Stimulated activated CD8-positive, alpha-beta memory T cell treated with anti-CD3 and anti-CD28 coated beads, Interleukin-7, amount 100 ng/mL, for 4 hours (primary cell): ENCODE data around the gene KIF26A.

Experiments
- DNase-seq, 2 donors: peaks; one replicate each; pipeline ENCODE4 v3.0.0-alpha.2; 2020; ENCODE audit warnings: low read depth in 2 of 2

KIF26A gene

GRCh38 chr14:104130974-104131651, 7.3 kb upstream of the KIF26A start:
- no peak for DNase-seq

DNA sequence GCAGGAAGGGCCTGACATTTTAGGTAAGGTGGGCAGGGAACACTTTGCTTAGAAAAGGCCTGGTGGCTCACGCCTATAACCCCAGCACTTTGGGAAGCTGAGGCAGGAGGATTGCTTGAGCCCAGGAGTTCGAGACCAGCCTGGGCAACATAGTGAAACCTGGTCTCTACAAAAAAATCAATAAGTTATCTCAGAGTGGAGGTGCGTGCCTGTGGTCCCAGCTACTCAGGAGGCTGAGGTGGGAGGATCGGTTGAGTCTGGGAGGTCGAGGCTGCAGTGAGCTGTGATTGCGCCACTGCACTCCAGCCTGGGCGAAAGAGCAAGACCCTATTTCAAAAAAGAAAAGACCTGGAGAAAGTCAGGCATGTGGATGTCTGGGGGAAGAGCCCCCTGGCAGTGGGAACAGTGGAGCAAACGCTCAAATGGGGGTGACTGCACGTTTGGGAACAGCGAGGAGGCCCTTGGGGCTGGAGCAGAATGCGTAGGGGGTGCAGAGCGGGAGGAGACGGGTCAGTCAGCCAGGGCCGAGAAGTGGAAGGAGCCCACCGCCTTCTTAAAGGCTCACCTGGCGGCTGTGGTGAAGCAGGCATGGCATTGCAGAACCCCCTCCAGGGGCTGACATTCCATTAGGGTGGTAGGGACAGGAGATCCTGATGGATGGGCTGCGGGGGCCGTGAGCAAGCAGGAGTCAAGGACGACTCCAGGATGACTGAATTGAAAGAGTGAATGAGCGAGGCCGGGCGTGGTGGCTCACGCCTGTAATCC, 6.2 kb upstream of the KIF26A start:
- no peak for DNase-seq

DNA sequence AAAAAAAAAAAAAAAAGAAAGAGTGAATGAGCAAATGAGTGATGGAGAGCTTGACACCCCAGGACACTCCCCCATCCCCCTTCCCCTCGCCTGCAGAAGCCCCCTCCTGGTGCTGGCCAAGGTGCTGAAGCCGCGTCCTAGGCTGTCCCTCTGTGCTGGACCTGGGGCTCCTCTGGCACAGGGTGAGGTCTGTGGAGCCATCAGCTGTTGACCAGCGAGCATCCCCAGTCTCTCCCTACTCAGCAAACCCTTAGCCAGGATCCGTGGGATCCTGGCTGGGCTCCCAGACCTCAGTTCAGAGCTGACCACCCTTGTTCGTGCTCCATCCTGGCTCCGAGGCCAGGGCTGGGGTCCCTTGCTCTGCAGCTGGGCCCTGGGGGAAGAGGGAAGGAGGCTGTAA, 5.4 kb upstream of the KIF26A start:
- DNase-seq: no peak

DNA sequence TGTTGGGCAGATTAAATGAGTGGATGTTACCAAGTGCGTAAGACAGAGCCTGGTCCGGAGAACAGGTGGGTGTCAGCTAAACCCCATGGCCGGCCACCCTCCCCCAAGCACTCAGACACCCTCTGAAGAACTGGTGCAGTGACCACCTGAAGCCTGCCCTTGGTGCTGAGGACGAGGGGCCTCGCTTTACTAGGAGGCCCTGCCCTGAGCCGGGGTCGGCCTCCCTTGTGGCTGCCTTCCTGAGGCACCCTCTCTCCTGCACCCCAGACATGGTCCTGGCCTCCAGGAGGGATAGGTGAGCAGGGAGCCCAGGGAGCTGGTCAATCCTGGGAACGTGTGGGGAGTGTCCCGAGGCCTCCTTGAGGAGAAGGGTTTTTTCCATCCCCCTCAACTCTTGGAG, 4.9 kb upstream of the KIF26A start:
- no peak for DNase-seq

GRCh38 chr14:104134061-104134965, 4.1 kb upstream of the KIF26A start:
- DNase-seq: no peak

- no peak for DNase-seq
These were observed 3.1 kb upstream of the KIF26A start for GRCh38 chr14:104135121-104135903.

DNA sequence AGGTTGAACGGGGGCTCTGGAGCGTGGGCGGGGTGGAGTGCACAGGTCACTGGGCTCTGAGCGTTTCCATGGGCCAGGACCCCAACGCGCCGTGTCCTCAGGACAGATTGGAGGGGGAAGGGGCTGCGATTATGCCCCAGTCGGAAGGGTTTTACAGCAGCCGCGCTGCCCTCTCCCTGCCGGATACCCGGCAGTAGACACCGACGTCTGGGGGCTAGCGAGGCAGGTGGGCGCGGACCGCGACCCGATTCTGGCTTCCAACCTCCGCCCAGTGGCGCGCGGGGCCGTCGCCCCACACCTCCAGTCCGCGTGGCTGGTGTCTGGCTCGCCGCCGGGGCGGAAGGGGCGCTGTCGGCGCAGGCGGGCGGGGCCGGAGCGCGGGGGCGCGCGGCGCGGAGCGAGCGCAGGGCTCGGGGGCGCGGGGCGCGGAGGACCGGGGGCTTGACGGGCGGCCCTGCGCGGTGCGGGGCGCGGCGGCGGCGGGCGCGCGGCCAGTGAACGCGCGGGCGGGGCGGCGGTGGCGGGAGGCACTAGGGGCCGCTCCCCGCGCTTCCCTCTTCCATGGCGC, 2.4 kb upstream of the KIF26A start:
- no peak for DNase-seq

- DNase-seq: no peak
These were observed 1.7 kb upstream of the KIF26A start for GRCh38 chr14:104136472-104137296.

DNA sequence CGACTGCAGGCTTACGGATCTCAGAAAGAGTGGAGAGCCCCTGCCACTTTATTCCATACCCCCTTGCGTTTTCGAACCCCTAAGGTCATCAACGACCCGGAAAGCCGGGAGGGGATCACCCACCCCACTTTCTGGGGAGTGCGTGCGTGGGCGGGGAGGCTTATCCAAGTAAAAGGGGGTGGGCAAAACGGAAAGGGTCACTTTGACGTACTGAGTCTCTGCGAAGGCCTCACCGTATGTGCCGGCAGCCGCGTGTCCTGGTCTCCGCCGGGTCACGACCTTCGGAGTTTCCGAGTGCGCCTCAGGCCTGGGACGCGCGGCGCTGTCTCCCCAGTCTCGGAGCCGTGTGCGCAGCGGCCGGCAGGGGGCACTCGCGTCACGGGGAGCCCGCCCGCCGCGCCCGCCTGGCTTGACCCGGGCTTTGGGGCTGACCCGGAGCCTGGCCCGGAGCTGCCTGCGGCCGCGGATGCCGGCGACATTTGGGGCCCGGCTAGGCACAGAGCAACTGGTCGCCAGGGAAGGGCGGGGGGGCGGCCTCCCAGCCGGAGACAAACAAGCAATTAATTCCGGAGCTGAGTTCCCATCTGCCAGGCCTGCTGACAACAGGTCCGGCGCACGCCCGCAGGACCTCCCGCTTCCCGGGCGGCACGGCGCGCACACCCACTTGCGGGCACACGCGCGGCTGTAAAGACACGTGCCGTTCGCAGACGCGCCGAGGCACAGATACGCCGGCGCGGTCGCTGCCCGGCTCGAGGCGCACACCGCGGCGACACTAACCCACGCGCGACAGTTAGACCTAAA, 890 bp upstream of the KIF26A start:
- peak in 1 of 2 donors; percentile 40 for DNase-seq

GRCh38 chr14:104138718-104139459, 502 bp downstream of the KIF26A start:
- no peak for DNase-seq

- DNase-seq: no peak
These were observed 1.2 kb downstream of the KIF26A start for GRCh38 chr14:104139460-104140212.

- no peak for DNase-seq
These were observed 1.8 kb downstream of the KIF26A start for GRCh38 chr14:104140213-104140462.

- DNase-seq: no peak
These were observed 2.3 kb downstream of the KIF26A start for GRCh38 chr14:104140463-104141331.

DNA sequence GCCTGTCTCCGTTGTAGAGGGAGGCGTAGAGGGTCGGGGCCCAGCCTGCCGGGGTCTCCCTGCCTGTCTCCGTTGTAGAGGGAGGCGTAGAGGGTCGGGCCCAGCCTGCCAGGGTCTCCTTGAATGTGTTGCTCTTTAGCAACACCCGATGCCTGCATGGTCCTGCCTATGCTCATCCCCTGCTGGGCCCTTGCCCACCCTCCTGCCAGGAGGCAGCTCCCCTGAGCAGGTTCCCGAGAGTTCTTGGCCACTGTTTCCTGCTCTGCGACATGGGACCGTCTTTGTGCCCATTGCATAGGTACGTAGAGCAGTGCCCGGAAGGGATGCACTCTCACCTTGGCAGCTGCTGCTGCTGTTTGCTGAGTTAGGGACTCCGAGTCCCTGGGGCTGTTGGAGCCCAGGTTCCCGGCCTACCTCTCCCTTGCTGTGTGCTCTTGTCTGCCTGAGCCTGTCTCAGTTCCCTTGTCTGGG, 3.3 kb downstream of the KIF26A start:
- no peak for DNase-seq

DNA sequence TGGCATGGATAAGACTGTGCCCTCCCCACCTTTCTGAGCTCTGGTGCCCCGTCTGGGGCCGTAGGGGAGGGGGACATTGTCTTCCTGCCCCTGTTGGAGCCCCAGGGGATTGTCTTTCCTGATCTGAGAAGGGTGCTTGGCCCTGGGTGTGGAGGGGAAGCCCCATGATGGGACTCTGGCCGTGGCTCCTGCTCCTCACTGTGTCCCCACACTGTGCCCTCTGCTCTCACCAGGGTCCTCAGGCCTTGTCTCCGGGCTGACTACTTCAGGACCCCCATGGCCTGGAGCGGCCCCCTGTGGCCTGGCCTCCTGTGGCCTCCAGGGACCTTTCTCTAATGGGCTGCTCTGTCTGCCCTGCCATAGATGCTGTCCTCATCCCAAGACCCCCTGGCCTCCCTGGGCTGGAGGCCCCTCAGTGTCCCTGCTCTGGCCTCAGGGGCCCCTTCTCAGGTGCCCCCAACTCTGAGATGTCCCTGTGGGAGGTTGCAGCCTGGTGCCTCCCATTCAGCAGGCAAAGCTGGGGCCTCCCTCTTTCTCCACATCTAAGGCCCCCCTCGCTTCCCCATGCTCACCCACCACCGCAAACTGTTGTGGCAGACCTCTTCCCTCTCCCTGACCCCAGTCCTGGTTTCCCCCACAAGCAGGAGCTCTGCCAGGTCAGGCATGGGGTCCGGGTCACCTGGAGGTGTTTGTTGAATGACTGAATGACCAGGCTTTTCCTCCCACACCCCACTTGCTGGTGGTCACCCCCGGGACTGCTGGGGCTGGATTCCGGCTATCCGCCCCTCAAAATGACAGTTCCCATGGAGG, 4.0 kb downstream of the KIF26A start:
- DNase-seq: no peak

- no peak for DNase-seq
These were observed 4.6 kb downstream of the KIF26A start for GRCh38 chr14:104142946-104143470.
